Liver (tissue), 9 donors: ENCODE data around the gene SMPD3. TPM values are rescaled to one million over a fixed set of nuclear protein-coding genes. Genes with fewer than 3 reads are reported as not detected.

Experiments
- DNase-seq: peaks from one replicate; pipeline ENCODE4 v3.0.0-alpha.2; 2017; ENCODE audit warnings: low spot score
- H3K27ac ChIP-seq, 2 donors: one replicate each; pipeline ENCODE4 v1.7.0; 2013; ENCODE audit warnings: inconsistent platforms in 2 of 2, low read length in 2 of 2, control low read depth in 1 of 2, low read depth in 1 of 2, mild to moderate bottlenecking in 1 of 2
- H3K27me3 ChIP-seq, 4 donors: one replicate each; pipeline versions ENCODE4 v1.6.1 to v1.7.0; 2013; ENCODE audit warnings: low read length in 3 of 4, inconsistent platforms in 1 of 4, mild to moderate bottlenecking in 1 of 4, moderate library complexity in 1 of 4; ENCODE audit not compliant: control insufficient read depth in 4 of 4, insufficient read depth in 4 of 4
- H3K36me3 ChIP-seq, 4 donors: one replicate each; pipeline versions ENCODE4 v1.6.1 to v1.7.0; 2013; ENCODE audit warnings: low read length in 3 of 4, mild to moderate bottlenecking in 3 of 4, low read depth in 1 of 4, moderate library complexity in 1 of 4; ENCODE audit not compliant: control insufficient read depth in 4 of 4, insufficient read depth in 3 of 4
- H3K4me1 ChIP-seq, 4 donors: one replicate each; pipeline versions ENCODE4 v1.6.1 to v1.7.0; 2013; ENCODE audit warnings: low read length in 3 of 4, mild to moderate bottlenecking in 3 of 4, moderate library complexity in 1 of 4; ENCODE audit not compliant: control insufficient read depth in 4 of 4, insufficient read depth in 4 of 4
- H3K4me3 ChIP-seq, 3 donors: one replicate each; pipeline versions ENCODE4 v1.6.1 to v1.7.0; 2013; ENCODE audit warnings: low read length in 3 of 3, control low read depth in 1 of 3, low read depth in 1 of 3, mild to moderate bottlenecking in 1 of 3
- H3K9ac ChIP-seq, 2 donors: one replicate each; pipeline ENCODE4 v1.7.0; 2013; ENCODE audit warnings: low read length in 2 of 2, mild to moderate bottlenecking in 2 of 2, moderate library complexity in 2 of 2, control low read depth in 1 of 2, low read depth in 1 of 2
- H3K9me3 ChIP-seq, 4 donors: one replicate each; pipeline versions ENCODE4 v1.6.1 to v1.7.0; 2013; ENCODE audit warnings: low read length in 3 of 4; ENCODE audit not compliant: control insufficient read depth in 4 of 4
- ATF3 ChIP-seq: IDR thresholded peaks from 2 replicates; pipeline ENCODE4 v1.6.1; 2016; ENCODE audit warnings: antibody characterized with exemption
- CTCF ChIP-seq: fragments of 150-350 bp; IDR thresholded peaks from 2 replicates; pipeline ENCODE4 v1.5.1; 2017; ENCODE audit warnings: improper control_type of control experiment, low read depth, low read length; ENCODE audit not compliant: missing input control
- EGR1 ChIP-seq, 2 donors: IDR thresholded peaks; 2 replicates each; pipeline ENCODE4 v1.6.1; 2016 to 2018; ENCODE audit warnings: antibody characterized with exemption in 2 of 2, low read depth in 2 of 2
- FOXA1 ChIP-seq: IDR thresholded peaks from 2 replicates; pipeline ENCODE4 v1.6.1; 2016; ENCODE audit warnings: antibody characterized with exemption
- FOXA2 ChIP-seq: IDR thresholded peaks from 2 replicates; pipeline ENCODE4 v1.6.1; 2016; ENCODE audit warnings: antibody characterized with exemption
- GABPA ChIP-seq, 2 donors: IDR thresholded peaks in 1 of 2; conservative IDR thresholded peaks in 1 of 2; 2 replicates each; pipeline ENCODE4 v1.6.1; 2016; ENCODE audit warnings: antibody characterized with exemption in 2 of 2, mild to moderate bottlenecking in 1 of 2, moderate library complexity in 1 of 2
- HNF4A ChIP-seq, 2 donors: conservative IDR thresholded peaks; 2 replicates each; pipeline ENCODE4 v1.6.1; 2016; ENCODE audit warnings: antibody characterized with exemption in 2 of 2, mild to moderate bottlenecking in 2 of 2
- HNF4G ChIP-seq: IDR thresholded peaks from 2 replicates; pipeline ENCODE4 v1.6.1; 2016; ENCODE audit warnings: antibody characterized with exemption
- JUND ChIP-seq, 2 donors: IDR thresholded peaks; 2 replicates each; pipeline ENCODE4 v1.6.1; 2016; ENCODE audit warnings: antibody characterized with exemption in 2 of 2
- MAX ChIP-seq: IDR thresholded peaks from 2 replicates; pipeline ENCODE4 v1.6.1; 2016; ENCODE audit warnings: antibody characterized with exemption
- NR2F2 ChIP-seq: IDR thresholded peaks from 2 replicates; pipeline ENCODE4 v1.6.1; 2016; ENCODE audit warnings: antibody characterized with exemption
- RAD21 ChIP-seq, 2 donors: IDR thresholded peaks; 2 replicates each; pipeline ENCODE4 v1.6.1; 2016; ENCODE audit warnings: antibody characterized with exemption in 2 of 2, mild to moderate bottlenecking in 2 of 2
- REST ChIP-seq: IDR thresholded peaks from 2 replicates; pipeline ENCODE4 v1.6.1; 2016; ENCODE audit warnings: antibody characterized with exemption, mild to moderate bottlenecking
- RXRA ChIP-seq, 2 donors: IDR thresholded peaks; 2 replicates each; pipeline ENCODE4 v1.6.1; 2017 to 2018; ENCODE audit warnings: antibody characterized with exemption in 2 of 2, mild to moderate bottlenecking in 1 of 2
- SP1 ChIP-seq: IDR thresholded peaks from 2 replicates; pipeline ENCODE4 v1.6.1; 2018; ENCODE audit warnings: antibody characterized with exemption, mild to moderate bottlenecking
- TAF1 ChIP-seq: conservative IDR thresholded peaks from 2 replicates; pipeline ENCODE4 v1.6.1; 2016; ENCODE audit warnings: antibody characterized with exemption, mild to moderate bottlenecking
- YY1 ChIP-seq: IDR thresholded peaks from 2 replicates; pipeline ENCODE4 v1.6.1; 2016; ENCODE audit warnings: antibody characterized with exemption, mild to moderate bottlenecking
- ZBTB33 ChIP-seq: IDR thresholded peaks from 2 replicates; pipeline ENCODE4 v1.6.1; 2016; ENCODE audit warnings: antibody characterized with exemption
- WGBS: extraction: QIAGEN DNeasy Blood & Tissue Kit; methylation state at CpG from one replicate; pipeline ENCODE4 v1.1.7; 2013; 5-methylcytosine and 5-hydroxymethylcytosine counted together
- polyA plus RNA-seq, 2 donors: library from polyadenylated mRNA; stranded (reverse) in 1 of 2; unstranded in 1 of 2; fragments of 200-250 nt in 1 of 2; fragments of >200 nt in 1 of 2; fragmentation: Nextera tagmentation in 1 of 2; extraction: Ambion mirVana in 1 of 2; gene quantifications; one replicate each; pipeline versions ENCODE4 v1.2.1 to v1.2.3, GENCODE V29; 2013 to 2015
- total RNA-seq, 2 donors: library from RNA; depleted of rRNA; stranded (reverse); fragments of >200 nt; gene quantifications; one replicate each; pipeline ENCODE4 v1.2.3, GENCODE V29; 2014
- donor health status: healthy.
- donor health status: healthy.
- donor health status: healthy.
- donor health status: healthy.
- donor health status: healthy.

Gene SMPD3
- total and polyA plus RNA-seq, 4 donors = 0.33 to 10.6 (median 2.7) TPM

- Histone ChIP-seq H3K4me3 (no peak overlapping the region), H3K27me3 (no peaks in the 10 kb centered on the region), H3K27ac (no peak overlapping the region), H3K4me1 (peaks cover 19 to 44% (median 36%) of the 10 kb centered on the region in 4 donors), H3K36me3 (no peaks in the 10 kb centered on the region), H3K9me3 (no peaks in the 10 kb centered on the region), H3K9ac (no peak overlapping the region)
- 82% methylated on average over 7 of the region's 7 CpGs for WGBS
- TF ChIP-seq GABPA (IDR thresholded peaks at IDR 0.05 in 1 of 2, conservative IDR thresholded peaks at IDR 0.05 in 1 of 2) = no peak
- TF ChIP-seq YY1 = no peak
- TF ChIP-seq CTCF = no peak
- no peak for TF ChIP-seq JUND (IDR thresholded peaks at IDR 0.05)
- TF ChIP-seq FOXA2 = no peak
- TF ChIP-seq RXRA (IDR thresholded peaks at IDR 0.05) = no peak
- no peak for TF ChIP-seq HNF4G
- no peak for TF ChIP-seq ZBTB33
- no peak for TF ChIP-seq RAD21 (IDR thresholded peaks at IDR 0.05)
- no peak for TF ChIP-seq SP1
- TF ChIP-seq NR2F2 = no peak
- TF ChIP-seq TAF1 = no peak
- no peak for TF ChIP-seq MAX
- TF ChIP-seq EGR1 (IDR thresholded peaks at IDR 0.05; ENCODE audit: low read depth in 2 of 2) = no peak
- TF ChIP-seq REST = no peak
- no peak for TF ChIP-seq ATF3
- no peak for TF ChIP-seq HNF4A (conservative IDR thresholded peaks at IDR 0.05)
- no peak for TF ChIP-seq FOXA1
- DNase-seq = no peak
Measured at GRCh38 chr16:68384288-68385161, 63.8 kb downstream of the SMPD3 start.
